ENCODE data around the gene SETD2.
A peak's percentile ranks its signal among the peaks of the same experiment; 100 is the strongest.
"Not testable (repeated sequence)": the region's sequence is repeated elsewhere in the genome, so short reads cannot be mapped to it uniquely, and the experiment has no call there.

The SETD2 gene

DNA sequence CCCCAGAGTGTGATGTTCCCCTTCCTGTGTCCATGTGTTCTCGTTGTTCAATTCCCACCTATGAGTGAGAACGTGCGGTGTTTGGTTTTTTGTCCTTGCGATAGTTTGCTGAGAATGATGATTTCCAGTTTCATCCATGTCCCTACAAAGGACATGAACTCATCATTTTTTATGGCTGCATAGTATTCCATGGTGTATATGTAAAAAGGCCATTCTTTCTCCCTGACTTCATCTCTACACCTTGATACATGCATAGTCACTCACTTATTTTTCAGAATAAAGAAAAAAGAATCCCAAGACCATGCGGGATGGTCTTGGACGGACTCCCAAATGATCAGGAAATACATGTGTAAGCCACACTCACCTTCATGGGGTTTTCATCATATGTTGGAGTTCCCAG lies 126.6 kb downstream of the SETD2 start:
- FAIRE-seq; DNase-seq (ENCODE audit: insufficient read length, low spot score): not testable (repeated sequence)

DNA sequence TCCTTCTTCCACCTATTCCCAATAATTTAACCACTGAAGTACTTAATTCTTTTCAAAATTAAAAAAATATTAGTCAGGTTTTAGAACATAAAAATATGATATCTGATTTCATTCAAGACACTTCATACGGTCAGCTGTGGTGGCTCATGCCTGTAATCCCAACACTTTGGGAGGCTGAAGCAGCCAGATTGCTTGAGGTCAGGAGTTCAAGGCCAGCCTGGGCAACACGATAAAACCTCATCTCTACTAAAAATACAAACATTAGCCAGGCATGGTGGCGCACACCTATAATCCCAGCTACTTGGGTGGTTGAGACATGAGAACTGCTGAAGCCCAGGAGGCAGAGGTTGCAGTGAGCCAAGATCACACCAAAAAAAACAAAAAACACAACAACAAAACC lies 127.8 kb downstream of the SETD2 start:
- DNase-seq (ENCODE audit: insufficient read length, low spot score) (no peak), FAIRE-seq (no peak)

- FAIRE-seq = no peak
- no peak for DNase-seq (ENCODE audit: insufficient read length, low spot score)
These were observed 128.3 kb downstream of the SETD2 start for GRCh38 chr3:47035645-47036044.

GRCh38 chr3:47034868-47035489 lies 128.9 kb downstream of the SETD2 start:
- FAIRE-seq = no peak

DNA sequence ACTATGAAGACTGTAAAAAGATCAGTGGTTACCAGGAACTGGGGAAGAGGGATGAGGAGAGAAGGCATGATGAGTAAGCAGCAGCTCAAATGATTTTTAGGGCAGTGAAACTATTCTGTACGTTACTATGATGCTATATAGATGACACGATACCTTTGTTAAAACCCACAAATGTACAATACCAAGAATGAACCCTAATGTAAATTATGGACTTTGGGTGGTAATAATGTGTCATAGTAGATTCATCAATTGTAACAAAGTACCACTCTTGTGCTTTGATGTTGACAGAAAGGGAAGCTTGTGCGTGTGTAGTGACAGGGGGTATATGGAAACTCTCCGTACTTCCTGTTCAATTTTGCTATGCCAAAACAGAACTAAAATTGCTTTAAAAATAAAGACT lies 132.9 kb downstream of the SETD2 start:
- FAIRE-seq = not testable (repeated sequence)

More at GRCh38 chr3:47034868-47035489, 128.9 kb downstream of the SETD2 start:
- DNase-seq (ENCODE audit: insufficient read length, low spot score) = no peak

GRCh38 chr3:47028667-47029066 lies 135.2 kb downstream of the SETD2 start:
- FAIRE-seq (no peak), DNase-seq (ENCODE audit: insufficient read length, low spot score) (no peak)

More for the DNA sequence above, 132.9 kb downstream of the SETD2 start:
- DNase-seq (ENCODE audit: insufficient read length, low spot score) = not testable (repeated sequence)

GRCh38 chr3:47028146-47028545 lies 135.8 kb downstream of the SETD2 start:
- no peak for FAIRE-seq
- no peak for DNase-seq (ENCODE audit: insufficient read length, low spot score)

- DNase-seq (ENCODE audit: insufficient read length, low spot score); FAIRE-seq: not testable (repeated sequence)
These were observed 137.5 kb downstream of the SETD2 start for GRCh38 chr3:47026432-47026831.

GRCh38 chr3:47024932-47025331 lies 139.0 kb downstream of the SETD2 start:
- DNase-seq (ENCODE audit: insufficient read length, low spot score) (no peak), FAIRE-seq (no peak)

DNA sequence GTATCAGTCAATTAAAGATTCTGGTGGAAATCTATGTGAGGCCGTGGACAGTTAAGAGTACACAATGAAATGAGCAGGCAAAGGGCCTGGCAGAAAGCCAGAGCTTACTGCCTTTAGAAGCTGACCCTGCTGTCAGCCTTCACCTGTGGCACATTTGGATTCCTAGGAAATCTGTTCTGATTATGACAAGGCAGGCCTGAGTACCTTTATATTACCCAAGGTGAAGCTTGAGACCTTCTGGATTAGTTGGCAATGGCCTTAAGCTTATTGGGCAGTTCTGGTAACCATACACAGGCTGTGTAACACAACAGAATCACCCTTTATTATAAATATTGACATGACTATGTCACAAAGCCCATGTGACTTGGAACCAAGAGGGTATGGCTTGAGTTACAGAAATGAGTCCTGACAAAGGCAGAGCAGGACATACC lies 141.3 kb downstream of the SETD2 start:
- FAIRE-seq (no peak), DNase-seq (ENCODE audit: insufficient read length, low spot score) (no peak)

GRCh38 chr3:47020311-47020710 lies 143.6 kb downstream of the SETD2 start:
- FAIRE-seq = no peak
- no peak for DNase-seq (ENCODE audit: insufficient read length, low spot score)

- DNase-seq (ENCODE audit: insufficient read length, low spot score) (no peak), FAIRE-seq (no peak)
These were observed 144.7 kb downstream of the SETD2 start for GRCh38 chr3:47019201-47019600.

- FAIRE-seq = no peak
- no peak for DNase-seq (ENCODE audit: insufficient read length, low spot score)
These were observed 145.7 kb downstream of the SETD2 start for GRCh38 chr3:47018269-47018611.

- FAIRE-seq = no peak
These were observed 146.2 kb downstream of the SETD2 start for GRCh38 chr3:47017504-47018268.

DNA sequence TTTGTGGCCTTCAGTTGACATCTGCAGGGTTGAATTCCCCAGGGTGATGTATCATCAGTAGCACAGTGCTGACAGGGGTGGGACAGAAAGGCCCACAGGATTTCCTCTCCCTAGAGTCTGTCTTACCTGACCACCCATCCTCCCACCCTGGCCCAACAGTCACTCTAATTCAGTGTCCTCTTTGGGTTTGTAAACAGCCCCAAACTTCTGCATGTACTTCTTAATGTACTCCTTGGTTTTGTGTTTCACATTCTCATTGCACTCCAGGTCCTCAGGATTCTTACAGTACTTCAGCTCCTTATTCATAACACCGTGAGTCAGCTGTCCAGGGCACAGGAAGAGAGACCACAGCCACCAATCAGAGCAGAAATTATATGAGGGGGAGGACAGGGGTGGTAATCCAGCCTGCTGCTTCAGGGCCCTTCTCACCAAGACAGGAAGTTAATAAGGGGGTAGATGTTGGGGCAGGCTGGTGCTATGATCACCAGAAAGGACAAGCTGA lies 146.9 kb downstream of the SETD2 start:
- FAIRE-seq = no peak
- peak; percentile 77 for DNase-seq (ENCODE audit: insufficient read length, low spot score)

More at GRCh38 chr3:47017504-47018268, 146.2 kb downstream of the SETD2 start:
- no peak for DNase-seq (ENCODE audit: insufficient read length, low spot score)

GRCh38 chr3:47016086-47016933 lies 147.6 kb downstream of the SETD2 start:
- FAIRE-seq (no peak), DNase-seq (ENCODE audit: insufficient read length, low spot score) (no peak)

- no peak for DNase-seq (ENCODE audit: insufficient read length, low spot score)
- no peak for FAIRE-seq
These were observed 148.8 kb downstream of the SETD2 start for GRCh38 chr3:47015151-47015550.

DNA sequence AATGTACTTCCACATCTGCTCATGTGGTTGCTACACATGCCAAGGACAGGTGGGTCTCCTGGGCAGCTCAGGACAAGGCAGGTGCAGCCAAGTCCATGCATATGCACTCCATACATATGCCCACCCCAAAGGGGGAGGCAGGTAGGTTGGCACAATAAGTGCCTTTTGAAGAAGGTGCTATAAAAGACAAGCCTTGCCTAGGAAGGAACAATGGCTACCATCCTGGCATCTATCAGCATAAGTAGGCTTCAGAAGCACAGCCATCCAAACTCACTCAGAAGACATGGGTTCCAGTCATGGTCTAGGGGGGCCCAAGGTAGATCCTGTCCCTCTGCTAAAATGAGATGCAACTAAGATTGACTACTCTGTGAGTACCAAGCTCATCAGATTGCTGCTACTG lies 149.9 kb downstream of the SETD2 start:
- DNase-seq (ENCODE audit: insufficient read length, low spot score) (no peak), FAIRE-seq (no peak)

- no peak for FAIRE-seq
- no peak for DNase-seq (ENCODE audit: insufficient read length, low spot score)
These were observed 150.7 kb downstream of the SETD2 start for GRCh38 chr3:47013231-47013630.

DNA sequence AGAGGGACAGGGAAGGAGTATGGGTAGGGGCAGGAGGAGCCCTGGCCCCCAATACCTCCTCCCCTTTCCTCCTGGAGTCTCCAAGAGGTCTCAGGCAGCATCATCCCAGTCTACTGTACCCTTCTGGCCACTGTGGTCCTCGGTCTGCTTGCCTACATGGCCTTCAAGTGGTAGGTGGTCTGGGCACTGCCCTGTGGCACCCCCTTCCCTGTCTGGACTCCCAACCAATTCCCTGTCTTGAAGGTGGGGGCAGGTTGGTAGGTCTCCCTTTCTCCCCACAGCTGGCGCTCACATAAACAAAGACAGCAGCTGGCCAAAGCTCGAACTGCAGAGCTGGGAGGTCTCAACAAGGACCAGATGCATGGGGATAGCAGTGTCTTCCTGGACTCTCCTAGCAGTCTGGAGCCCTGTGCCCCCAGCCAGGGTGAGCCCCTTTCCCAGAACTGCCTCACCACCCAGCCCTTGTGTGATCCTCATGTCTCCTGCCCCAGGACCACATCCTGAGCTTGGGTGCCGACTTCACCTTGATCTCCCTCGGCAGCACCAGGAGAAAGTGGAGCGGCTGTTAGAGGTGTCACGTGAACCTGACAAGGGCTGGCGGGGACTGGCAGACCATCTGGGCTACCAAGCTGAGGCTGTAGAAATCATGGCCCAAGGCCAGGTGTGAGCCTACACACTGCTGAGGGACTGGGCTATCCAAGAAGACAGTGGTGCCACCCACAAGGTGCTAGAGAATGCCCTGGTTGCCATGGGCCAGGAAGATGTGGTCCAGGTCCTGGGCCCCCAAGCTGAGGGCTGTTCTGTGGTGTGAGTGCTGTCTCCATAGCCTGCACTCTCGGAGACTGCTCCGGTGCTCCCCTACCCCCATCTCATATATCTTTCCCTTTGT lies 151.3 kb downstream of the SETD2 start:
- FAIRE-seq = no peak
- no peak for DNase-seq (ENCODE audit: insufficient read length, low spot score)

Data from HTR-8/SVneo (cell line).